SW480 (cell line): ENCODE data around the gene MRPL36.
"Not testable (repeated sequence)": the region's sequence is repeated elsewhere in the genome, so short reads cannot be mapped to it uniquely, and the experiment has no call there.

Experiments
- DNase-seq: peaks from one replicate; pipeline ENCODE4 v3.0.0-alpha.2; 2016; ENCODE audit warnings: low spot score

Gene MRPL36

GRCh38 chr5:1799602-1800471, at the start of gene MRPL36:
MRPL36 (minus strand) TSS chr5:1799837; CDS start chr5:1798935, 902 bp downstream.
- peak; percentile 90 for DNase-seq

GRCh38 chr5:1847611-1848010, 48.0 kb upstream of the MRPL36 start:
- DNase-seq: no peak

GRCh38 chr5:1847056-1847455, 47.4 kb upstream of the MRPL36 start:
- DNase-seq: no peak

DNA sequence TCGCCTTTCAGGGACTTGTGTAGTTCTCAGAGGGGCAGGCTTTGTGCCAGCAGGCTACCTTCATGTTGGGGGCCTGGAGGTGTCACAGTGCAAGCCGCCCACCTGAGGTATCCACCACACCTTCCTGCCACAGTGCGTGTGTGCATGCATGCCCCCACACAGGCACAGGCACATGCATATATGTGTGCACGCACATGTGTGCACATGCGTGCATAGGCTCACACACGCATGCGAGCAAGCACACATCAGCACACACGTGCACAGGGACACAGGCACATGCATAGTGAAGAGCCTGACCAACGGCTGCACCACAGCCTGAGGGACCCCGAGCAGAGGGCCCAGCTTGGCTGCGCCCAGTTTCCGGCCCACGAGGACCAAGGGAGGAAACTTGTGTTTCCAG, 46.9 kb upstream of the MRPL36 start:
- no peak for DNase-seq

- DNase-seq: no peak
Measured at GRCh38 chr5:1845696-1846095, 46.1 kb upstream of the MRPL36 start.

DNA sequence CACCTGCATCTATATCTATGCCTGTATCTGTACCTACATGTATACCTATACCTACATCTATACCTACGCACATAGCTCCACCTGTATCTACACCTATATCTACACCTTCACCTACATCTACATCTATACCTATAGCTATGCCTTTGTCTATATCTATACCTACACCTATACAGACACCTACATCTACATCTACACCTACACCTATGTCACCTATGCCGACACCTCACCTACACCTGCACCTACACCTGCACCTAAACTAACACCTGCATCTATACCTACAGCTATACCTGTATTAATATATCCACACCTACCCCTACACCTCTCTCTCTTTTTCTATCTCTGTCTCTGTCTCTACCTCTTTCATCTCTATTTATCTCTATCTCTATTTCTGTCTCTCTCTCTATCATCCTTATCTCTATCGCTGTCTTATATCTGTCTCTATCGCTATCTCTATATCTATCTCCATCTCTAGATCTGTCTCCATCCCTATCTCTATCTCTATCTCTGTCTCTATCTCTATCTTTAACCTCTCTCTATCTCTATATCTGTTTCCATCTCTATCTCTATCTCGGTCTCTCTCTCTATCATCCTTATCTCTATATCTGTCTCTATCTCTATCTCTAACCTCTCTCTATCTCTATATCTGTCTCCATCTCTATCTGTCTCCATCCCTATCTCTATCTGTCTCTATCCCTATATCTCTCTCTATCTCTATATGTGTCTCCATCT, 45.2 kb upstream of the MRPL36 start:
- no peak for DNase-seq

- DNase-seq: not testable (repeated sequence)
Measured at GRCh38 chr5:1843761-1844160, 44.1 kb upstream of the MRPL36 start.

DNA sequence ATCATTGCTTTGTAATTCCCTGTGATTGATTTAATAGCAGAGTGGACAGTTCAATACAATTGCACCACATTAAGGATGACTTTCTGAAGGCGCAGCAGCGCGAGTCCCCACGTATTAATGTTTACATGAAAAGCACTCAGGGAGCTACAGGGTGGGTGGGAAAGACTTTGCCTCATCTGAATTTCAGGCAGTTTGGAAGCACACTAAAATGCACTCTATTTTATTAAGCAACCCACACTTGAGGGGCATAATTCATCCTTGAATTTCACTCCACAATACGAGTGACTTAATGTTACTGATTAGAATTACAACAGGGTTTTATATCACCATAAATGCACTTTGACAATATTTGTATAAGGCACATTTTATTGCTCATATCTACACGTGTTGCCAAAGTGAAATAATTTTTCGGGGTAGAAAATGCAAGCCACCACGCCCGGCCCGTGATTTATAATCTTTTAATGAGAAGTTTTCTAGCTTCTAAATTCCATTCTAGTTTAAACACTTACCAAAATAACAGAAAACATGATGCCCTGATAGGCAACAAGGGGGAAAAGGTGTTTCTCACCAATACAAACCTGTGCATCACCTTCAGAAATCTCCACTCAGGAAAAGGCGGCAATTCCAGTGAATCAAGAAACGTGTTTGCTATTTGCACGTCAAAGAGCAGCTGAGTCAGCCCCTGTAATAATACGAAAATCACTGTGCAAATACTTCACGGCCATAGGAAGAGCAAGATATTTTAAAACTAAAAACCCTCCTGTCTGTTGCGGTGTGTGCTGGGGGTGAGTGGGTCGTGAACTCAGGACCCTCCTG, 42.6 kb upstream of the MRPL36 start:
- DNase-seq: no peak

- no peak for DNase-seq
Measured at GRCh38 chr5:1840741-1841521, 41.3 kb upstream of the MRPL36 start.

DNA sequence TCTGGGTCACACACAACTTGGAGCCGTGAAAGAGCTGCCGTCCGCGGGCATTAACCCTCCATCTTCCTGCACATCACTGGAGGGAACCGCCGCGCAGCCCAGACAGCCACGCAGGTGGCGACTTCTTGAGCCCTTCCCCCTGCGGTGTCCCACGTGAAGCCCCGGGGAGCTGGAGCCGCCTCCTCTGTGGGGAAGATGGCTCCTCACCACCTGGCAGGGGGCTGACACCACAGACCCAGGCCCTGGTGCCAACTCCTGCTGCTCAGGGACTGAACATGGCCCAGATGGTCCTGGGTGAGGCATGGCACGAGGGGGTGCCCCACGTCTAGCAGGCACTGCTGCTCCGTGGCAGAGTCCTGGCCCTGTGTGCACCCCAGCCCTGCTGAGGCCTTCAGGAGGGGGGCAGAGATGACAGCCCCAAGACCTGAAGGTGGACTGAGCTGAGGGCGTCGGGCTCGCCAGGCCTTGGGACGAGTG, 40.5 kb upstream of the MRPL36 start:
- DNase-seq: no peak

GRCh38 chr5:1838013-1838412, 38.4 kb upstream of the MRPL36 start:
- no peak for DNase-seq

DNA sequence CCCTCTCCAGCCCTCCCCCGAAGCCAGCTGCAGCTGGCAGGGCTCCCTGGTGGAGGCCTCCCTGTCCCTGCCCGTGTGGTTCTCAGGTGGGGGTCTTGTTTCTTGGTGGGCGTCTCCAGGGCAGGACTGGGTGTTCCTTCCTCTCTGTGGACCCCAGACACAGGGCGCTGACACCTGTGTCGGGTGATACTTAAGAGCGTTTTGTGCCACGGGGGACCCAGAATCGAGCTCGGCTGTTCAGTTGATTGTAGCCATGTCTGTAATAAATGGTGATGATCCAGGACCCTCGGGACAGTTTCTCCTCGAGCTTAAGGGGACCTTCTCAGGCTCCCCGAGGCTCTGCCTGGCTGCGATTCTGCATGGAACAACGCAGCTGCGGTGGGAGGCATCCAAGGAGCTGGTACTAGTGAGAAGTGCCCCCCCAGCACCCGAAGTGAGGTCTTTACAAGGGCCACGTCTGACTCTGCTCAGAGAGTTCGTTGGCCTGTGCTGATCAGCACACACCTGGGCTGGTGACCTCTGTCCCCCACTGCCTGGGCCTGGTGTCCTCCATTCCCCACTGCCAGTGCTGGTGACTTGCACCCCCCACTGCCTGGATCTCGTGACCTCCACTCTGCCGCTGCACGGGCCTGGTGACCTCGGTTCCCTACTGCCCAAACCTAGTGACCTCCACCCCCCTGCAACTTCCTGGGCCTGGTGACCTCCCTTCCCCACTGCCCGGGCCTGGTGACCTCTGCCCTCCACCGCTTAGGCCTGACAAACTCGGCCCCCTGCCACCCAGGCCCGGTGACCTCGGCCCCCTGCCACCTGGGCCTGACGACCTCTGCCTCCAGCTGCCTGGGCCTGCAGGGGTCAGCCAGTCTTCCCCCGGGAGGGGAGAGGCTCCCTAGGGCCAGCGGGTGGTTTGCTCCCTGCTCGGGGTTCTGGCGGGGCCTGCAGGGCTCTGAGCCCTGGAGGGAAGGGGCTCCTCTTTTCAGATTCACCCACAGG, 37.5 kb upstream of the MRPL36 start:
- DNase-seq: no peak

DNA sequence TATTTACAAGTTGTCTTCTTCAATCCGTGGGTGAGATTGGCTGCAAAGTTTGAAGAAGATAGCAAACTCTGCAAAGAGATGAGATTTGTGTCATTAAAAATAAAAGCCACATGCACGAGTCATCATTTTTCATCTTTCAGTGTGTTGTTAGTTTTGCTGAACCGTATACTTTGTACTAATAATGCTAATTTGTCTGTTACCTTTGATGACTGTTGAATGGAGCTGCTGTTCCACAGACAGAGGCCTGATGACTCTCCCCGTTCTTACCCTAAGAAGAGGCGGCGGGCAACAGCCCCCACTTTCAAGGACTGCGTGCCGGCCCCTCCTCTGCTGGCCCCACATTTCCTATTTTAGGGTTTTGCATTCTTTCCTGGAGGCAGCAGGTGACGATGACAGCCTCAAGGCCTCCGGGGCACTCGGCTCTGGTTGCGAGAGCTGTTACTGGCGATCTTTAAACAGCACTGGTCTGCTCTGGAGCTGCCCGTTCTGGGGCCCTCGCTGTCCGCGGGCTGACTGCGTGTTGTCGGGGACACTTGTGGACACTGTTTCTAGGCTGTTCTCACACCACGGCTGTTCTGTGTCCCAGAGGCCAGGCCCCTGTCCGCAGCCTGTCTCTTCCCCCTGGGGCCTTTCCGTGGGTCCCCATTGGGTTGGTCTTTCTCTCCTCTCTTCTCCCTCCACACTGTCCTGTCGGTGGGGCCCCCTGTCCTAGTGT, 36.7 kb upstream of the MRPL36 start:
- no peak for DNase-seq

- no peak for DNase-seq
Measured at GRCh38 chr5:1835431-1835830, 35.8 kb upstream of the MRPL36 start.

GRCh38 chr5:1834721-1835429, 35.2 kb upstream of the MRPL36 start:
- no peak for DNase-seq

DNA sequence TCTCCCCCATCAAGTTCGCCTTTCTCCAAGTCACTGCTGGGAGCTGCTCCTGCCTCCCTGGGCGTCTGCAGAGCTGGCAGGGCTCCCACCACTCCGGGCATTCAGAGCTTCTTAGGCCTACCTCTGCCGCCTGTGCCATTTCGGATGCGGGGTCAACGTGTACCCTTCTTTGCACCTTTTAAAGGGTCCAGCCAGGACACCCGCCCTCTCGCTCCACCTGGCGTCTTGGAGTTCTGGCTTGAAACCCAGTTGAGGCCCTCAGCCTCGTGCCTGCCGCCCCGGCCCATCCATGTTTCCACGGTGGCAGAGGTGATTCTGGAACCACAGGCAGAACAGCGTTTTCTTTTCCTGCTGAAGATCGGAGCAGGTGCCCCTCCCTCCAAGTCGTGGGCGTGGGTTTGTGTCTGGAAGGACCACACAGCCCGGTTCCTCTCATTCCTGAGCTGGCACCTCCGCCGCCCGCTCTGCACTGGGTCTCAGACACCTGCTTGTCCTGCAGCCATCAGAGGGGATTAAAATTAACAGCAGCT, 34.5 kb upstream of the MRPL36 start:
- no peak for DNase-seq

GRCh38 chr5:1833264-1834021, 33.8 kb upstream of the MRPL36 start:
- DNase-seq: no peak
